GM18870 (cell line): ENCODE results near the gene CCDC137.

ENCODE experiments used
- ATAC-seq: cut with Tn5 transposase; IDR thresholded peaks from one replicate; pipeline ENCODE4 v1.9.1; 2021; ENCODE audit warnings: moderate library complexity; ENCODE audit not compliant: unreplicated experiment

Gene CCDC137

GRCh38 chr17:81681672-81682071, 15.1 kb downstream of the CCDC137 start:
- ATAC-seq = no peak

GRCh38 chr17:81682565-81683207, 16.1 kb downstream of the CCDC137 start:
- ATAC-seq = no peak

DNA sequence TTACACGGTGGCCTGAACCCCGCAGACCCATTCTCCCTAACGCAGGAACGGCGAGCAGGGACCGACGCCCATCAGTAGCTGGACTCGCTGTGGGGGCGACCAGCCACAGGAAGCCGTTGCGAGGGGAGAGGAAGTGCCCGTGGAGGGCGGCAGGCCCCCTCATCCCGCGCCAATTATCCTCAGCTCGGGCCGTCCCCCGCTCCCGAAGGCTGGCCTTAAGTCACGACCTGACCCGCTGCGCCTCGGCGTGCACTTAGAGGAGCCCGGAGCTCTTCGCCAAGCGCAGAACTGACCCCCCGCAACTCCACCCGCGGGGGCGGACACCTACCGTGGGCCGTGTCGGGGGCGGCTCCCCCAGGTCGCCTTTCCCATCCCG, 16.7 kb downstream of the CCDC137 start:
- peak; percentile 3 for ATAC-seq

DNA sequence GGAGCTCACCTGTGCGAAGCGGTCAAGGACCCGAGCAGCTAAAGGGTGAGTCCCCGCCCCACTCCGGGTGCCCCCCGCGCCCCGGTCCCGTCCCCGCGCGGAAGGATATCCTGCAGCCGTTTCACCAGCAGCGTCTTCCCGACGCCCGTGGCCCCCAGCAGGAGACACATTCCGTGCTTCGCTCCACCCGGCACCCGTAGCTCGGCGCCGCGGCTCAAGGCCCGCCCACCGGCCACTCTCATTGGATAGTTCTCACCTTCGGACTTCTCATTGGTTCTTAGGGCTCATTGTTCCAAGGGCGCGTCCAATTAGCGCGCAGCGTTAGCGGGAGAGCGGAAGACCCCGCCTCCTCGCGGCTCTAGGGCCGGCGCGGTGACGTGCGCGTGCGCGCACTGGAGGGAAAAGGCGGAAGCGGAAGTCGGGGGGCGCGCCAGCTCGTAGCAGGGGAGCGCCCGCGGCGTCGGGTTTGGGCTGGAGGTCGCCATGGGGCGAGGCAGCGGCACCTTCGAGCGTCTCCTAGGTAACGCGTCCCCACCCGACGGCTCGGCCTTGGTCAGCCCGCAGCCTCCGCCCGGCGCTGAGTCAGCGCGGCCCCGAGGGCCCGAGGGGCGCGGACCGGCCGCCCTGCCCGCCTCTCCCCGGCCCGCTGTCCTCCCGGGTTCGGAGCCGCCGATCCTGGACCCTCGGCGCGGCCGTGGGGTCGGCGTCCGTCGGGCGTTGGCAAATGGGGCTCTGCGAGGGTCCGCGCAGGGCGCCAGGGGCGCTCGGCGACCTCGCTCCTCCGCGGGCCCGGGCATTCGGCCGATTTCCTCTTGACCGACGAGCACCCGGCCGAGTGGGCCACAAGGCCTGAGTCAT, 17.3 kb downstream of the CCDC137 start, which contains the start of the genes ARL16 and HGS:
ARL16 (minus strand) TSS at position 214 of the 858 bp plus-strand sequence; CDS start at position 170, 44 bp downstream.
HGS (plus strand) TSS at position 428 of the 858 bp plus-strand sequence; CDS start at position 484, 56 bp downstream.
- ATAC-seq = peak; percentile 95

DNA sequence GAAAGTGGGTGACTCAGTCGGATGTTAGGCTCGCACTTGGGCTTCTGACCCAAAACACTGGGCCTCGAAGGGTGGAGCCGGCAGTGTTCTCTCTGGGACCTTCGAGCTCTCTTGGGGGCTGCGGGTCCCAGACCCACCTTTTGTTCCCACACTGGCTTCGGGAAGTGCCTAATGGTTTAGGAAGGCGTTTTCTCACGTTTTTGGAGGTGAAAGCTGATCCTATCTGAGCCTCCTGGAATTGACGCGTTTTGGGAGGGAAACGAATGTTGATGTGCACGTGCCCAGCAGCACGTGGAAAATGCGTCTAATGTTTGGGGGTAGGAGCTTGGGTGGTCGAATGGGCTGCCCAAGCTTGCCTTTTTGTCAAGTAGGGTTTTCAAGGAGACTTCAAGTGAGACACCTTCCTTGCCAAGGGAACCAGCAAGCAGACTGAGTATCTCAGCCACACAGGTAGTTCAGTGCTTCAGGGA, 17.9 kb downstream of the CCDC137 start:
- ATAC-seq = no peak

- ATAC-seq = no peak
Measured at GRCh38 chr17:81685108-81685507, 18.6 kb downstream of the CCDC137 start.

DNA sequence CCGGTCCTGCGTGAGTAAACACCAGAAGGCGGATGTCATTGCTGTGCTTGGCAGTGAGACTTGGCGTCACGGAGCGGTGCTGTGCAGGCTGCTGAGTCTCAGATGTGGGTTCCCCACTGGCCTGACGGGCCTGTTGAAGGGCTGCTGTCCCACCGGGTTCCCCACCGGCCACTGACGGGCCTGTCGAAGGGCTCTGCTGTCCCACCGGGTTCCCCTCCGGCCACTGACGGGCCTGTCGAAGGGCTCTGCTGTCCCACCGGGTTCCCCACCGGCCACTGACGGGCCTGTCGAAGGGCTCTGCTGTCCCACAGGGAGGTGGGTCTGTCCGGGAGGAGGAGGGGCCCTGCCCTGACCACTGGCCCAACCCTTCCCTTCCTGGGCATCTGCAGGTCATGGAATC, 20.1 kb downstream of the CCDC137 start:
- ATAC-seq = no peak

- no peak for ATAC-seq
Measured at GRCh38 chr17:81687770-81688541, 21.4 kb downstream of the CCDC137 start.

DNA sequence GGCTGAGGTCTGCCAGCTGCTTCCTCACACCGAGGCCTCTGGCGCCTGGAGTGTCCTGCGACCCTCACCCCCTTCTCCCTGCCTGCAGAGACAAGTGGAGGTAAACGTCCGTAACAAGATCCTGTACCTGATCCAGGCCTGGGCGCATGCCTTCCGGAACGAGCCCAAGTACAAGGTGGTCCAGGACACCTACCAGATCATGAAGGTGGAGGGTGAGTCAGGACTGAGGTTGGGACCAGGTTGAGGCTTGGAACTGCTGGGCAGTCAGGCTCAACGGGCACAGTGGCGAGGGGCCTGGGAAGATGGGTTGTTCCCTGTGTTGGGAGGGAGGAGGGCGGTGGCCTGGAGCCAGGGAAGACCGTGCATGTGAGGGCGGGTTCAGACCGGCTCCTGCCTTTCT, 22.1 kb downstream of the CCDC137 start:
- no peak for ATAC-seq

GRCh38 chr17:81690066-81690465, 23.5 kb downstream of the CCDC137 start:
- ATAC-seq = no peak

DNA sequence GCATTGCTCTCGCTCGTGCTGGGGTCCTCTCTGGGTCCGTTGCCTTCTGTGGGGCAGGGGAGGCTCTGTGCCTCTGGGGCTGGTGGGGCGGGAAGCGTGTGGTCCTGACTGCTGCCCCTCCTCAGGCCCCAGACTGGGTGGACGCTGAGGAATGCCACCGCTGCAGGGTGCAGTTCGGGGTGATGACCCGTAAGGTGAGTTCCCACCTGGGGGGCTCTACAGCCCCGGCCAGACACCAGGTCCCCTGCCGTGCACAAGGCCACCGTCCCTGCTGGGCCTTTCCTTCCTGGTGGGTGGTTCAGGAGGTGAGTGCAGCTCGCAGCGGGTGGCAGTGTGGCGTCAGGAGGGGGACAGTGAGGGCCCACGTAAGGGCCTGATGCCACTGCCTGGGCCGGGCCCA, 24.0 kb downstream of the CCDC137 start:
- no peak for ATAC-seq

GRCh38 chr17:81691196-81691595, 24.7 kb downstream of the CCDC137 start:
- ATAC-seq = no peak

DNA sequence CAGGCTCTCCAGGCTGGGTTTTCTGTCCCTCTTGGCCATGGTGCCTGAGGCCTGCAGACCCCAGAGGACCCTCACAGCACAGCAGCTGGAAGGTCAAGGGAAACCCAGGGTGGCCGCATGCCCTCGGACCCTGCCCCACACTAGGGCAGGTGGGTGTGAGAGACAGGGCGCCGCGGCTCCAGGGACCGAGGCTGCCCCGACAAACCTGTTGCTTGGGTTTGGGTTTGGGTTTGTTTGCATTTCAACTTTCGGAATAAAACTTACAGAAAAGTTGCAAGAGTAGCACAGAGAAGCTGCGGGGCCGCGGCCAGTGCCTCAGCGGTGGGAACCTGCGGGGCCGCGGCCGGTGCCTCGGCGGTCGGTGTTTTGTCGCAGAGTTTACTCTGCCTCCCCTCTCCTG, 25.1 kb downstream of the CCDC137 start:
- ATAC-seq = no peak

DNA sequence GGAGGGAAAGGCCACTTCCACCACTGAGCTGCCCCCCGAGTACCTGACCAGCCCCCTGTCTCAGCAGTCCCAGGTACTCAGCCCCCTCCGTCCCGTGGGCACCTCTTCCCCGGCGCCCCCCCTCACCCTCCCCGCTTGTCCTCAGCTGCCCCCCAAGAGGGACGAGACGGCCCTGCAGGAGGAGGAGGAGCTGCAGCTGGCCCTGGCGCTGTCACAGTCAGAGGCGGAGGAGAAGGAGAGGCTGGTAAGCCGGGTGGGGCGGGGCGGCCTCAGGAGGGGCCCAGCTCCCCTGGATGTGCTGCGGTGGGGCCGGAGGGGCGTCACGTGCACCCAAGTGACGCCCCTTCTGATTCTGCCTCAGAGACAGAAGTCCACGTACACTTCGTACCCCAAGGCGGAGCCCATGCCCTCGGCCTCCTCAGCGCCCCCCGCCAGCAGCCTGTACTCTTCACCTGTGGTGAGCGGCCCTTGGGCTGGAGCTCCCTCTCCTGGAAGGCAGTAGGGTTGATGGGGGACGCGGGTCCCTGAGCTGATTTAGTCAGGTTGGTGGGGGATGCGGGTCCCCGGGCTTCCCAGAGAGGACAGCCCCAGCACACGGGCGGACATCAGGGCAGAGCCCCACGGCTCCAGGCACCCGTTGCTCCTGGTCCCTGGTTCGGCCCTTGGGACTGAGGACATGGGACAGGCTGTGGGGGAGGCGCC, 27.1 kb downstream of the CCDC137 start:
- ATAC-seq = no peak

GRCh38 chr17:81694810-81695209, 28.3 kb downstream of the CCDC137 start:
- no peak for ATAC-seq

DNA sequence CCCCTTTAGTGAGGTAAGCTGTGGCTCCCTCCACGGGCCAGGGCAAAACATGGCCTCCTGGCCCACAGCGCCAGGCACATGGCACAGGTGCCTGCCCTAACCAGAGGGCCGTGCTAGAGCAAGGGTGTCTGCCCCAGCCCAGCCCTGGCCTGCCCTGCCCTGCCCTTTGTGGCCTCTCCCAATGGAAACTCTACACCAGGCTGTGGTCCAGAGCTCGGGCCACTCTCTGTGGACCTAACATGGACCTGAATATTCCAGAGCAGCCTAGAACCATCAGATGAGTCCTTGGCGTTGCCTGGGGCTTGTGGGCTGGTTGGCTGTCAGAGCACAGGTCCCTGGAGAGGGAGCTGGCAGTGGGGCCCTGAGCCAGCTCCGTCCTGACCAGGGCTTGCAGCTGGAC, 28.7 kb downstream of the CCDC137 start:
- ATAC-seq = no peak

GRCh38 chr17:81695801-81696200, 29.3 kb downstream of the CCDC137 start:
- ATAC-seq = no peak

- ATAC-seq = no peak
Measured at GRCh38 chr17:81696218-81696941, 29.8 kb downstream of the CCDC137 start.

DNA sequence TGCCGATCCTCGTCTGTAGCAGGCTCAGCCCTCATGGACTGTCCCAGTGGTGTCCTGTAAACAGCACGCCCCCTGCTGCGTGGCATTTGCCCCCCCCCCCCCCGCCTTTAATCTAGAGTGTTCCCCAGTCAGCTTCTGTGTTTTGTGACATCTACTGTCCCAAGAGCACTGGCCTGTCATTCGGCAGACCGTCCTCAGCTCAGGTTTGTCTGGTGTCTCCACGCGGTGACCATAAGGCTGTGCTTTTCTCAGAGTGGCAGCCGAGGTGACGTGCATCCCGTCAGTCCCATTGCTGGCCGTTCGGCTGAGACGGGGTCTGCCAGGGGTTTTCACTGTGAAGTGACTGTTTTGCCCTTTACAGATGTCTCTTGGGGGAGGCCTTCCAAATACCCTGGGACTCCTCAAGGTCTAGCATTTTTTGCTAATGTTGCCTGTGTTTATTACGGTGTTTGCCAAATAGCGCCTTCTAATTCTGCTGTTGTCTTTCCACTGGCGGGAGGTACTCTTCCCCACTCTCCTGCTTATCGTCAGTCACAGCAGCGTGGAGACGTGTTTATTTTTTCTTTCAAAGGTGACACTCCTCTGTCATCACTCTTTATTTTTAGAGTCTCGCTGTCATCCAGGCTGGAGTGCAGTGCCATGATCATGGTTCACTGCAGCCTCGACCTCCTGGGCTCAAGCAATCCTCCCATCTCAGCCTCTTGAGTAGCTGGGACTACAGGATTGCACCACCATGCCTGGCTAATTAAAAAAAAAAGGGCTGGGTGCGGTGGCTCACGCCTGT, 30.9 kb downstream of the CCDC137 start:
- no peak for ATAC-seq
